ENCODE data around the gene TMEM196.

TMEM196 gene

GRCh38 chr7:19772841-19773760 is at the start of gene TMEM196:
TSS of gene TMEM196 (minus strand) at chr7:19773617. CDS start at chr7:19772696, 921 bp downstream.
- no peak for DNase-seq

GRCh38 chr7:19816128-19816527 is 42.7 kb upstream of the TMEM196 start:
- no peak for DNase-seq

GRCh38 chr7:19815546-19815945 is 42.1 kb upstream of the TMEM196 start:
- no peak for DNase-seq

GRCh38 chr7:19814776-19815175 is 41.4 kb upstream of the TMEM196 start:
- no peak for DNase-seq

GRCh38 chr7:19811386-19811785 is 38.0 kb upstream of the TMEM196 start:
- no peak for DNase-seq

GRCh38 chr7:19798986-19799385 is 25.6 kb upstream of the TMEM196 start:
- DNase-seq, result no peak

GRCh38 chr7:19783541-19783940 is 10.1 kb upstream of the TMEM196 start:
- no peak for DNase-seq

GRCh38 chr7:19776981-19777380 is 3.6 kb upstream of the TMEM196 start:
- no peak for DNase-seq

- no peak for DNase-seq
These were observed 2.2 kb upstream of the TMEM196 start for GRCh38 chr7:19775578-19775977.

GRCh38 chr7:19772306-19772705 is 1.1 kb downstream of the TMEM196 start:
- no peak for DNase-seq

GRCh38 chr7:19762631-19763030 is 10.8 kb downstream of the TMEM196 start:
- DNase-seq, result no peak

GRCh38 chr7:19754521-19755116 is 18.8 kb downstream of the TMEM196 start:
- DNase-seq, result no peak

- DNase-seq, result no peak
These were observed 21.4 kb downstream of the TMEM196 start for GRCh38 chr7:19752020-19752419.

GRCh38 chr7:19749658-19750057 is 23.8 kb downstream of the TMEM196 start:
- no peak for DNase-seq

GRCh38 chr7:19747740-19748339 is 25.6 kb downstream of the TMEM196 start:
- no peak for DNase-seq

- DNase-seq, result no peak
These were observed 29.3 kb downstream of the TMEM196 start for GRCh38 chr7:19744075-19744474.

GRCh38 chr7:19728716-19729115 is 44.7 kb downstream of the TMEM196 start:
- DNase-seq, result no peak

- DNase-seq, result no peak
These were observed 47.6 kb downstream of the TMEM196 start for GRCh38 chr7:19725770-19726169.

- no peak for DNase-seq
These were observed 57.9 kb downstream of the TMEM196 start for GRCh38 chr7:19715499-19715898.

GRCh38 chr7:19713676-19714075 is 59.7 kb downstream of the TMEM196 start:
- DNase-seq, result no peak

GRCh38 chr7:19709249-19709578 is 64.2 kb downstream of the TMEM196 start:
- DNase-seq, result no peak

GRCh38 chr7:19708397-19709248 is 64.8 kb downstream of the TMEM196 start, which contains the start of gene POLR1F:
TSS of gene POLR1F (minus strand) at chr7:19709037. CDS start at chr7:19709016, 21 bp downstream.
- DNase-seq, result peak; percentile 97

GRCh38 chr7:19707240-19707639 is 66.2 kb downstream of the TMEM196 start:
- DNase-seq, result no peak

All from activated effector memory CD4-positive, alpha-beta T cell treated with anti-CD3 and anti-CD28 coated beads, Interleukin-2, amount 50 U/mL, for 16 hours (primary cell).